PFSK-1 (cell line): Measurements from ENCODE around the gene ACY1.

Experiments used
- FOXP2 ChIP-seq: optimal IDR thresholded peaks from 2 replicates; pipeline ENCODE3; 2011; ENCODE audit warnings: borderline replicate concordance, control low read depth, inconsistent platforms; ENCODE audit not compliant: insufficient read depth; ENCODE audit errors: extremely low read length, extremely low read depth
- POLR2AphosphoS5 ChIP-seq: IDR thresholded peaks from 2 replicates; pipeline ENCODE4 v1.6.1; 2012; ENCODE audit warnings: low read depth, mild to moderate bottlenecking, control low read depth, low read length, moderate library complexity
- SIN3A ChIP-seq: IDR thresholded peaks from 2 replicates; pipeline ENCODE4 v1.6.1; 2012; ENCODE audit warnings: mild to moderate bottlenecking, low read length, moderate library complexity, borderline replicate concordance; ENCODE audit not compliant: insufficient read depth
- TAF1 ChIP-seq: IDR thresholded peaks from 2 replicates; pipeline ENCODE4 v1.6.1; 2012; ENCODE audit warnings: low read length, control low read depth, borderline replicate concordance; ENCODE audit not compliant: insufficient read depth
- TF ChIP-seq, protein P1 (sequence below), 2 experiments: IDR thresholded peaks; 2 replicates each; pipeline versions ENCODE4 v1.6.1 to v1.8.0; 2011 to 2012; ENCODE audit warnings: low read depth in 2 of 2, low read length in 2 of 2, control low read depth in 1 of 2, inconsistent platforms in 1 of 2, mild to moderate bottlenecking in 1 of 2, moderate library complexity in 1 of 2; ENCODE audit not compliant: insufficient read depth in 1 of 2

DNA sequence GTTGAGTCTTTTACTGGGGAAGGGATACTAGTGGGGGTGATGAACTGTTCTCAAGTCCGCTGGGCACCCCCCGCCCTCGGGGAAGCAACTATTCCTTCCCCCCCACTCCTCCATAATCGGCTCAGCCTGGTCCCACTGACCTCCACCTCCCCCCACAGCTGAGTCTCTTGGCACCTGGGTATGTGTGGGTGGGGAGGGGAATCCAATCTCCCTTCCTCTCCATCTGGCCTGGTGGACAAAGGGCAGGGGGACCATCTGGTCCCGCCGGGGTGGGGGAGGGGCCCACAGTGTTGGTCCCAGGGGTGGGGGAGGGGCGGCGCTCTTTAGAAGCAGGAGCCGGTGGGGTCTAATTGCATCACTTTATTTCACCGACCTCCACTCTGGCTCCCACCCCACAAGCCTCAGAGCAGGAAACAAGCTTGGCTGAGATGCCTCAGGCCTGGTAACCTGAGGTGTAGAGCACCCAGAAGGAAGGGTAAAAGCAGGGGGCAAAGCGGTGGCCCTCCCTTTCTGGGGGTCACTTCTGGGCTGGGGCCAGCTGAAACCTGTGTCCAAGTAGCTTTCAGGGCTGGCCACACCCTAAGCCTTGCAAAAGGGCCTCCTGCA lies 15.1 kb upstream of the ACY1 start:
- TF ChIP-seq TAF1 (no peak), POLR2AphosphoS5 (no peak), SIN3A (no peak), FOXP2 (no peak)
- TF ChIP-seq, protein P1, sequence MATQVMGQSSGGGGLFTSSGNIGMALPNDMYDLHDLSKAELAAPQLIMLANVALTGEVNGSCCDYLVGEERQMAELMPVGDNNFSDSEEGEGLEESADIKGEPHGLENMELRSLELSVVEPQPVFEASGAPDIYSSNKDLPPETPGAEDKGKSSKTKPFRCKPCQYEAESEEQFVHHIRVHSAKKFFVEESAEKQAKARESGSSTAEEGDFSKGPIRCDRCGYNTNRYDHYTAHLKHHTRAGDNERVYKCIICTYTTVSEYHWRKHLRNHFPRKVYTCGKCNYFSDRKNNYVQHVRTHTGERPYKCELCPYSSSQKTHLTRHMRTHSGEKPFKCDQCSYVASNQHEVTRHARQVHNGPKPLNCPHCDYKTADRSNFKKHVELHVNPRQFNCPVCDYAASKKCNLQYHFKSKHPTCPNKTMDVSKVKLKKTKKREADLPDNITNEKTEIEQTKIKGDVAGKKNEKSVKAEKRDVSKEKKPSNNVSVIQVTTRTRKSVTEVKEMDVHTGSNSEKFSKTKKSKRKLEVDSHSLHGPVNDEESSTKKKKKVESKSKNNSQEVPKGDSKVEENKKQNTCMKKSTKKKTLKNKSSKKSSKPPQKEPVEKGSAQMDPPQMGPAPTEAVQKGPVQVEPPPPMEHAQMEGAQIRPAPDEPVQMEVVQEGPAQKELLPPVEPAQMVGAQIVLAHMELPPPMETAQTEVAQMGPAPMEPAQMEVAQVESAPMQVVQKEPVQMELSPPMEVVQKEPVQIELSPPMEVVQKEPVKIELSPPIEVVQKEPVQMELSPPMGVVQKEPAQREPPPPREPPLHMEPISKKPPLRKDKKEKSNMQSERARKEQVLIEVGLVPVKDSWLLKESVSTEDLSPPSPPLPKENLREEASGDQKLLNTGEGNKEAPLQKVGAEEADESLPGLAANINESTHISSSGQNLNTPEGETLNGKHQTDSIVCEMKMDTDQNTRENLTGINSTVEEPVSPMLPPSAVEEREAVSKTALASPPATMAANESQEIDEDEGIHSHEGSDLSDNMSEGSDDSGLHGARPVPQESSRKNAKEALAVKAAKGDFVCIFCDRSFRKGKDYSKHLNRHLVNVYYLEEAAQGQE (IDR thresholded peaks at IDR 0.05; ENCODE audit: insufficient read depth in 1 of 2, low read depth in 2 of 2, low read length in 2 of 2) = no peak
